Measurements from ENCODE around the gene PRUNE2. TPM values are rescaled to one million over a fixed set of nuclear protein-coding genes. Genes with fewer than 3 reads are reported as not detected.

Gene PRUNE2
- total and polyA plus RNA-seq, 2 of the 8 experiments (the other 6 are each of a cell fraction or from before 2014, with no cell fraction given) = 5.5 to 13.3 TPM

DNA sequence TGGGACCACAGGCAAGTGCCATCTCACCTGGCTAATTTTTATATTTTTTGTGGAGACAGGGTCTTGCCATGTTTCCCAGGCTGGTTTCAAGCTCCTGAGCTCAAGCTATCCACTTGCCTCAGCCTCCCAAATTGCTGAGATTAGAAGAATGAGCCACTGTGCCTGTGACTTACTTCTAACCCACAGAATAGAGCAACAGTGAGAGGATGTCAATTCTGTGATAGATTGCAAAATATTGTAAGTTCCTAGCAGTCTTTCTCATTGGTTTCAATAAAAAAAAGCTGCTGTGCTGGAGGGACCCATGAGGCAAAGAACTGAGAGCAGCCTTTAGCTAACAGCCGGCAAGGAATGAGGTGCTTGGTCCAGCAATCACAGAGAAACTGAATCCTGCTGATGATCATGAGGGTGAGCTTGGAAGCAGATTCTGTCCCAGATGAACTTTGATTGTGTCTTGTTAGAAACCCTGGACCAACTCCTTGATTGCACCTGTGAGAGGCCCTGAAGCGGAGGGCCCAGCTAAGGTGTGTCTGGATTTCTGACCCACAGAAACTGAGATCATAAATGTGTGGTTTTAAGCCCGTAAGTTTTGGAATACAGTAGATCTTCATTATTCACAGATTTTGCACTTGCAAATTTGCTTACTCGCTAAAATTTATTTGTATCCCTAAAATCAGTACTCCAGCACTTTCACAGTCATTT lies 297.2 kb downstream of the PRUNE2 start:
- Histone ChIP-seq H3K4me2 (ENCODE audit: insufficient read depth in 1 of 2, low read depth in 2 of 2, low read length in 2 of 2) (no peak overlapping the region), H3K14ac (ENCODE audit: insufficient read length) (no peak overlapping the region), H2BK5ac (ENCODE audit: low read depth, low read length) (no peak overlapping the region), H3K9ac (replicated peaks in 1 of 4; ENCODE audit: extremely low read depth in 1 of 4, low read depth in 3 of 4, low read length in 3 of 4) (no peak overlapping the region), H4K91ac (replicated peaks; ENCODE audit: insufficient read length, low read length) (no peak overlapping the region), H2BK120ac (replicated peaks; ENCODE audit: low read depth, low read length) (no peak overlapping the region), H3K18ac (ENCODE audit: extremely low read depth, low read length) (no peak overlapping the region), H3K23me2 (ENCODE audit: low read depth, low read length) (no peaks in the 10 kb centered on the region), H3K56ac (replicated peaks; ENCODE audit: insufficient read length, low read depth, low read length) (no peak overlapping the region), H4K20me1 (replicated peaks in 1 of 2; ENCODE audit: control insufficient read depth in 1 of 2, insufficient read depth in 2 of 2, low read length in 2 of 2) (no peaks in the 10 kb centered on the region), H3K27me3 (replicated peaks in 1 of 4; ENCODE audit: control insufficient read depth in 3 of 4, extremely low read depth in 1 of 4, insufficient read depth in 3 of 4, low read length in 3 of 4) (no peaks in the 10 kb centered on the region), H3K79me2 (ENCODE audit: control insufficient read depth in 1 of 2, insufficient read depth in 2 of 2, low read length in 2 of 2) (no peaks in the 10 kb centered on the region), H3K23ac (ENCODE audit: insufficient read length) (no peak overlapping the region), H3K27ac (ENCODE audit: low read depth, low read length) (no peak overlapping the region), H3K4me1 (replicated peaks in 1 of 4; ENCODE audit: control insufficient read depth in 3 of 4, insufficient read depth in 4 of 4, low read length in 3 of 4) (no peaks in the 10 kb centered on the region), H2BK20ac (ENCODE audit: low read length) (no peak overlapping the region), H2BK15ac (ENCODE audit: low read length) (no peak overlapping the region), H3K4me3 (ENCODE audit: extremely low read depth in 1 of 4, insufficient read depth in 2 of 4, low read depth in 3 of 4, low read length in 4 of 4) (no peak overlapping the region), H4K8ac (ENCODE audit: extremely low read depth, insufficient read depth, low read length) (no peak overlapping the region), H3K9me3 (ENCODE audit: insufficient read depth in 2 of 2, low read depth in 1 of 2, low read length in 1 of 2) (no peaks in the 10 kb centered on the region), H3K4ac (replicated peaks; ENCODE audit: insufficient read length, low read depth, low read length) (no peak overlapping the region), H3K36me3 (ENCODE audit: control insufficient read depth in 2 of 4, insufficient read depth in 4 of 4, low read length in 3 of 4) (no peaks in the 10 kb centered on the region), H2BK12ac (ENCODE audit: low read depth, low read length) (no peak overlapping the region), H3K79me1 (ENCODE audit: low read depth, low read length) (no peaks in the 10 kb centered on the region), H2AK5ac (ENCODE audit: low read depth, low read length) (no peak overlapping the region), H4K5ac (ENCODE audit: insufficient read length, low read depth, low read length) (no peak overlapping the region), H2AFZ (ENCODE audit: low read length) (no peak overlapping the region)
- TF ChIP-seq HDAC2 (IDR thresholded peaks at IDR 0.05; ENCODE audit: borderline replicate concordance in 1 of 2, low read depth in 2 of 2, low read length in 2 of 2) (no peak), YY1 (IDR thresholded peaks at IDR 0.05; ENCODE audit: low read depth, low read length) (no peak), SUZ12 (IDR thresholded peaks at IDR 0.05; ENCODE audit: low read length) (no peak), CEBPB (IDR thresholded peaks at IDR 0.05; ENCODE audit: low read depth, low read length) (no peak), TEAD4 (IDR thresholded peaks at IDR 0.05; ENCODE audit: low read depth, low read length) (no peak), CBX8 (IDR thresholded peaks at IDR 0.05; ENCODE audit: borderline replicate concordance, low read depth, low read length) (no peak), KDM1A (IDR thresholded peaks at IDR 0.05; ENCODE audit: borderline replicate concordance, low read length) (no peak), KDM4A (IDR thresholded peaks at IDR 0.05; ENCODE audit: low read depth, low read length, severe bottlenecking) (no peak), GTF2F1 (IDR thresholded peaks at IDR 0.05; ENCODE audit: borderline replicate concordance, low read depth, low read length) (no peak), SIRT6 (IDR thresholded peaks at IDR 0.05; ENCODE audit: low read length) (no peak), JUND (IDR thresholded peaks at IDR 0.05; ENCODE audit: low read length) (no peak), RXRA (IDR thresholded peaks at IDR 0.05; ENCODE audit: insufficient read depth, low read depth, low read length) (no peak), MAX (IDR thresholded peaks at IDR 0.05) (no peak), EGR1 (IDR thresholded peaks at IDR 0.05; ENCODE audit: borderline replicate concordance, low read depth, low read length) (no peak)
- POLR2A ChIA-PET (ENCODE audit: partially characterized antibody) = no interaction called here
- WGBS, 2 experiments (ENCODE audit: extremely low coverage in 1 of 2, insufficient coverage in 1 of 2, insufficient read length in 1 of 2, insufficient replicate concordance in 2 of 2, low coverage in 1 of 2, low lambda C conversion rate in 2 of 2, missing lambda C conversion rate in 1 of 2) = 84% methylated on average over 4 of the region's 4 CpGs; no CpG with 5 or more reads in 1 of the 2 experiments
- DNase-seq (ENCODE audit: low read depth in 1 of 2, low spot score in 2 of 2) = no peak
- CTCF ChIA-PET (ENCODE audit: partially characterized antibody) = interaction anchor here (0.6 to 1.6 kb wide), 5 partner anchors 10 to 180 kb away, joined by 3 to 5 read pairs (median 3); no protein-coding TSS in a partner anchor
- FAIRE-seq = no peak

Data from H1 (cell line).